Hypothalamus (tissue), 51 donors: ENCODE data around the gene CALML4.
"Not testable (repeated sequence)": the region's sequence is repeated elsewhere in the genome, so short reads cannot be mapped to it uniquely, and the experiment has no call there.

Experiments
- DNase-seq, 51 donors: peaks; one replicate each; lab custom pipeline; 2025; lab: John Stamatoyannopoulos, UW

Gene CALML4

DNA sequence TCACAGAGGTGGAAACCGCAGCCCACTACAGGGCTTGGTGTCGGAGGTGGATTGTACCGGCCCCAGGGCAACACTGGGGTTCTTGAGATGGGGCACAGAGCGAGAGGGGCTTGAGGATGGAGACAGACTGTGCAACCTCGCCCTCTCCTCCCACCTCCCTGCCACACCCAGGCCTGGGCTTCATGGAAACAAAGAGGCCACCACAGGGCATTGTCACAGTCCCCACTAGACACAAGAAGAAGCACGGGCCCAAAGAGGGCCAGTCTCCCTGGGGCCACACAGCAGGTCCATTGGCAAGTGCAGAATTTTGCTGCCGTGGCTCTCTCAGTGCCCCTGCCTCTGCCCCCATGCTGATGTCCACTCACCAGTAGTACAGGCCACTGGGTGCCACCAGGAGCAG is 4.1 kb upstream of the CALML4 start:
- no peak for DNase-seq

GRCh38 chr15:68208636-68209240 is 3.6 kb upstream of the CALML4 start:
- DNase-seq: no peak

DNA sequence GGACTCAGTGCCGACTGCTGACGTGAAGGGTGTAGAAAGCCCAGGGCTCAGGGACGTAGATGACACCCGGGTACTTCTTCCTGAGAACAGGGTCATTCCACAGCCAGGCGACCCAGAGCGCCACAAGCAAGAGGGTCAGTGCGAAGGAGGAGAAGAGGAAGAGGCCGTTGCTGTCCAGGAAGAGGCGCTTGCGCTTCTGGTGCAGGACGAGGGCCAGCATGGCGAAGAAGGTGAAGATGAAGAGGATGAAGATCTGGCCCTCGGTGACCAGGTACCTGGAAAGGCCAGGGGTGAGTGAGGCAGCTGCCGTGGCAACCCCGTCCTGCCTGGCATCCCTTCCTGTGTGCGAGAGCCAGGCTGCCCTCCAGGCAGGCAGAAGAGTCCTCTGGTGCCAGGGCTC is 3.0 kb upstream of the CALML4 start:
- no peak for DNase-seq

DNA sequence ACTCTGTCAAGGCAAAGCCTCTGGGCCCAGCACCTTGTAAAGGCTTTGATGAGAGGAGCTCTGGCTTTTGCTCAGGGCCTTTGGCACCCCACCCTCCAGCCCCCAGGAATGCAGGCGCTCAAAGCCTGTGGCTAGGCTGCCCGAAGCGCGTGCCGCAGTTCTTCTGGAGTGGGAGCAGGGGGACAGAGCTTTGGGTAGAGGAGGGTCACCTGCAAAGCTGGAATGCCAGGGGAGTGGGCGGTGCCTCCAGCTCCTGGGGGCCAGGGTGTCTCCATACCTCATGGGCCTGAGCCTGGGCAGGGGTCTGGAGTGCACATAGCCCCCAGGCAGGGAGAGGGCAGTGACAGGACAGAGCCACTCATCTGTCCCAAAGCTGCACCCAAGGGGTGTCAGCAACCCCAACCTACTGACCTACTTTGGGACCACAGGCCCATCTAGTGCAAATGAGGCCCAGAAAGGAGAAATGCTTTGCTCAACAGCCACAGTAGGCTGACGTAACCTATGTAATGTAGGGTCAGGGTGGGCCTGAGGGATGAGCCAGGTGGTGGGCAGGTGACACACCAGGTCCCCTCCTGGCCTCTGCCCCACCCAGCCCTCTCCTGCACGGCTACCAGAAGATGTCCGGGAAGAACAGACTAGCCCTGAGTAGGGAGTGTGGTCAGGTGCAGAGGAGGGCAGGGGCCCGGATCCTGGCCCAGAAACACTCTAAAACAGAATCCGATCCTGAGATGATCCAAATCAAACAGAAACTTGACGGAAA is 2.2 kb upstream of the CALML4 start:
- DNase-seq: no peak

- no peak for DNase-seq
These were observed 1.6 kb upstream of the CALML4 start for GRCh38 chr15:68206711-68207151.

DNA sequence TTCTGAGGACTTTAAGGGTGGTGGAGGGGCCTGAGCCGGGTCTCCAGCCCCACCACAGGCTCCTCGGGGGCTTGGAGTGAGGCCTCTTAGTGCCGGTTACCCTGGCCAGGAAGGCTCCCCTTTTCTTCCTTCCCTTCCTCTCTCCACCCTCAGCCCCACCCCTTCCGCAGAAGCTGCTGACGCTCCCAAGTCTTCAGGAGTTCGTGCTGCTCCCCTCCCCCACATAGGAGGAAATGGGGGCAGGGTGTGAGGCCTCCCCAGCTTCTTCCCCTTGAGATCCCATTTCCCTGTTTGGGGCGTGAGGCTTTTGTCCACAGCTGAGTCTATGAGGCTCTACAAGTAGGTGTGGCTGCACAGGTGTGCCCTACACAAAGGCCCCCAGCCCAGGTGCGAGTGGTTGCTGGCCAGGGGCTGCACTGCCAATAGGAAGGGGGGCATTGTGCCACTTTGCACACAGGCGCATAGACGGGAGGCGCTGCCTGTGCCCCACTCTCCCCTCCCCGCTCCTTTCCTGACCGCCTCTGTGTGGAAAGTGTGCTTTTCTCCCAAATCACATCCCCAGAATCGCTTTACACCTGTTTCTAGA is 915 bp upstream of the CALML4 start:
- DNase-seq: peak in 10 of 51 donors; percentile 9 to 41 (median 20)

GRCh38 chr15:68205558-68205944 is 419 bp upstream of the CALML4 start:
- DNase-seq: no peak

GRCh38 chr15:68204361-68204760 is 771 bp downstream of the CALML4 start:
- DNase-seq: no peak

GRCh38 chr15:68203956-68204355 is 1.2 kb downstream of the CALML4 start:
- DNase-seq: no peak

DNA sequence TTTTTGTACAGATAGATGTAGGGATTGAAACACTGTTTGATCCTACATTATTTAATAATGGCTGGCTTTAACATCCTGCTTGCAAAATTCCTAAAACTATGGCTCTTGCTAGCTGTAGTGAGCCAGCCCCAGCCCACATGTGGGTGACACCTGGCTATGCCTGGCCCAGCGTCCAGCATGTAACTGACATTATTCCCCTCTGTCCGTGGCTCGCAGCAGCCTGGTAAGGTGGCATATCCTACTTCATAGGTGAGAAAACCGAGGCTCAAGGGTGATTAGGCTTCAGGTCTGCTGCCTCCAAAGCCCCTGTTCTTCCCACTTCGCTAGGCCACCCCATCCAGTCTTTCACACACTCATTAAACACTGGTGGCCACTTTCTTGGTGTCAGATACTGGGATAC is 1.6 kb downstream of the CALML4 start:
- DNase-seq: no peak

- DNase-seq: not testable (repeated sequence)
These were observed 2.1 kb downstream of the CALML4 start for GRCh38 chr15:68202994-68203393.

DNA sequence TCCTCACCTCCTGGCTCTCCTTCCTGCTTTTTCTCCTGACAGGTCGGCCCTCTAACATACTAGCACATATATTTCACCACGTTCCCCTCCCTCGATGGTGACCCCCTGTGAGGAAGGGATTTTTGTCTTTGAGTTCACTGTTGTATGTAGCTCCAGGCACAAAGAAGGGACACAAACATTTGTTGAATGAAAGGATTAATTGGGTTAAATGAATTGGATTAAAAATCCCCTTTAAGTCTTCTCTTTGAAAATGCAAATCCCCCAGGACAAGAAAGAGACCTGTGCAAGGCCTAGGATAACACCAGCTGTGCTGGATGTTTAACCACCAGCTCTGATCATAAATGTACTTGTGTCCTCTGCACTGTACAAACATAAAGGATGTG is 3.3 kb downstream of the CALML4 start:
- no peak for DNase-seq

DNA sequence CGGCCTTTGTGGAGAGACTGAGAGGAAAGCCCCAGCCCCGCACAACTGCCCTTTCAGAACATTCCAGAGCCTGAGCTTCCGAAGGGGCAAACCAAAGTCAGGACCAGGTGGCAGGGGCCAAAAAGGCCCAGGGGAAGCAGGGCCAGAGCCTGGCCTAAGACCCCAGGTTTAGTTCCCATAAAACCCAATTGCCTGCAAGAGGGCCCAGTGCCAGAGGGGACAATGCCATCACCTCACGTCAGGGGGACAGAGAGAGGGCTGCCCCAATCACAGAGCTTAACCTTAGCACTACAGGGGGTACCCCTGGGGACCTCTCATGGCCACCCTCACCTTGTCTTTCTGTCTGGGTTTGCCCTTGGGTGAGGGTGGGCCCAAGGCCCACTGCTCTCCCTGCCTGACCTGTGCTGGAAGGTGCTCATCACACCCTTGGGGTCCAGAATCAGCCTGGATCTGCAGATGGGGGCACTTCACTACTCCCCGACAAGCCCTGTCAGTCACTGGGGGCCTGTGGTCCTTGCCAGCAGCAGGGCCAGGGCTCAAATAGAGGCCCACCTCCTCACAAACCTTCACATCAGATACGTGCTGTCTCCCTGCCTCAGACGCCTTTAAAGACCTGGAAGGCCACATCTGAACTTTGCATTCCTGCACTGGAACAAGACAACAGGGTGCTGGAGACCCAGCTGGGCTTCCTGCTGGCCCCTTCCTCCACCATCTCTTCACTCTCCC is 3.8 kb downstream of the CALML4 start:
- no peak for DNase-seq

DNA sequence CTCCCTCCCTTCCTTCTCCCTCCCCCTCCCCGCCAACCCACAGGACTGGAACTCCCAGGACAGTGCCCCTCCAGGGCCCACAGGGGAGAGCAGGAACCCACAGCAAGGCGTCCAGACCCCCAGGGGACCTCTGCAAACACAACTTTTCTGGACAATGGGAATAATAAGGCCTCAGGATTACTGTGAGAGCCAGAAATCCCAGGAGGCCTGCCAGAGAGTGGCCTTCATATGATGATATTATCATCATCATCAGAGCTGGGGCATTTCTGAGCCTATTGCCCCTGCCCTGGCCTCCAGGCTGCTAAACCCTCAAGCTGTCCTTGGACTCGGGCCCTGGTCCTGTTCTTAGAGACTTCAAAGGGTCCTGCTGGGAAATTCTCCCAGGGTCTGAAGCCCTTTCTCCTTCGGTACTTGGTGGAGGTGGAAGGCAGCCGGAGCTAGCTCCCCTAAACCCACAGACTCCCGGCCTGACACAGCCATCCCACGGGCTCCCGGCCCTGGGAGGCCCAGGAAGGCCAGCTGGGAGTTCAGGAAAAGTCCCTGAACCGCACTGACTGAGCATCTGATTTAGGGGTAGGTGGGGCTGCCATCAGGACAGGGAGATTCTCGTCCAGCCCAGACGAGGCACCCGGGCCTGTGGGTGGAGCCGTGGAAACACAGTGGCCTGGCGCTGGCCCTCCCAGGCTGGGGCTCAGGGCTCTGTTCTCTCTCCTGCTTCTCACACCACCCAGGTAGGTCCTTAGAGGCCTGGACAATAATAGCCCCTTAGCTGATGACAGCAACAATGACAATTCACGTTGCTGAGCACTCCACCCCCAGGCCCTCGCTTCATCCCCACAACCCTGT is 4.9 kb downstream of the CALML4 start:
- no peak for DNase-seq

DNA sequence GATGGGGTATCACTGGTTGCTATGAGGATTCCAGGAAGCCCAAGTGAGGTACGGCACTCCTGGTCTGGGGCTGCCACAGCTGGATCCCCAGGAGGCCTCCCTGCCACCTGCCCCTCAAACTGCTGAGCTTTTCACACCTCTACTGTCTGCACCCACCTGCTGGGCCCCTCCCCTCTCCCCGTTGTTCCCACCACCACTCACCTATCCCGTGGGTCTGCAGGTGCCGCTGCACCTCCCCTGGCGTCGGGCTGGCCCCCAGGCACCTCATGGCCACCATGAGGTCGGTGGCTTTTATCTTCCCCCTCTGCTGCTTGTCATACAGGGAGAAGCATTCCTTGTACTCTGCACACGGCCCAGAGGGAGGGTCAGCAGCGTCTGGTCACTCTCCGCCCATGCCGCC is 5.8 kb downstream of the CALML4 start:
- no peak for DNase-seq

DNA sequence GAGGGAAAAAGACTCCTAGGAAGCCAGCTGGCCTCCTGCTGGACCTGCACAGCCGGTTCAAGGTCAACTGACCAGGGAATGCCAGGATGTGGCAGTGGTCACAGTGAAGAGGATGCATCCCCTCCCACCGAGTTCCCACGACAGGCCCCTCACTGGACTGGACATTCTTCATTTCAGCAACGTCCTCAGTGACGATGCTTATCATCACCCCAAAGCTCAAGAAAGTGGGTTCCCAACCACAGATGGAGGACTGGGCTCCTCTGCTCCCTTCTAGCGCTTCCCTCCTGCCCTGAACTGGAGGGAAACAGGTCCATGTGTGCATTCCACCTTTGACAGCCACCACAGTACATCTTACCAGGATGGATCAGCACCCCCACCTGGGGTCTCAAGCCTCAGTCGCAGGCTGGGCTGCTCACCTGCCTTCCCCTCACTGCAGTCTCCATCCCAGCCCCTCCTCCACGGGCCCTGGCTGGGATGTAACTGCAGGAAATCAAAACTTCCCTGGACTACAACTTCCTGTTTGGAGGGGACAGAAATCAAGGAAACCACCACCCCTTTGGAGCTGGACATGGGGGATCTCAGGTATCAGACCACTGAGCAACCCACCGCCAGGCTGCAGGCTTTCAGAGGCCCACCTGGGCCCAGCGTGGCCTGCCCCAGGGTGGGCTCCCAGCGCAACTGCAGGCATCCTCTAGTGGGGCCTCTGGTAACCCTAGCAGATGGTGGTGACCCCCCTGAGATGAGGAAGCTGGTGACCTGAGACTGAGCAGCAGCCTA is 7.3 kb downstream of the CALML4 start:
- DNase-seq: no peak

GRCh38 chr15:68197170-68197492 is 8.0 kb downstream of the CALML4 start:
- no peak for DNase-seq

- DNase-seq: no peak
These were observed 8.5 kb downstream of the CALML4 start for GRCh38 chr15:68196445-68197169.
